SK-N-SH (cell line): Measurements from ENCODE around the gene RASEF. TPM values are rescaled to one million over a fixed set of nuclear protein-coding genes. Genes with fewer than 3 reads are reported as not detected.

Source experiments
- CTCF ChIA-PET: fragments of 300-600, 350-600 bp; formaldehyde crosslinking; extraction: SDS; loops from one replicate; lab custom pipeline; 2021; lab: Yijun Ruan, JAX
- POLR2A ChIA-PET: fragments of 350-600 bp; sonication (Branson Sonifier 250); formaldehyde crosslinking; extraction: SDS; loops from one replicate; lab custom pipeline; 2020; ENCODE audit warnings: antibody characterized with exemption, inconsistent platforms; lab: Yijun Ruan, JAX
- DNase-seq: peaks from one replicate; pipeline ENCODE4 v3.0.0; 2012
- H2AFZ ChIP-seq: fragments of 200-600 bp; sonication (generic); 2 replicates; pipeline ENCODE4 v1.8.1; 2016; ENCODE audit warnings: antibody characterized with exemption, mild to moderate bottlenecking, low read depth
- H3F3A ChIP-seq: fragments of 200-600 bp; sonication (generic); replicated peaks from 2 replicates; pipeline ENCODE3; 2016; ENCODE audit warnings: antibody characterized with exemption, mild to moderate bottlenecking; ENCODE audit not compliant: insufficient read depth
- H3K27ac ChIP-seq, 2 experiments: fragments of 200-500 bp in 1 of 2; fragments of 200-600 bp in 1 of 2; sonication (Bioruptor generic) in 1 of 2; sonication (generic), shearing (Covaris generic) in 1 of 2; 2 replicates each; pipeline versions ENCODE4 v1.5.1 to v1.6.1; 2014 to 2016; ENCODE audit warnings: low read depth in 2 of 2, inconsistent platforms in 1 of 2, low read length in 1 of 2, mild to moderate bottlenecking in 1 of 2, mixed read lengths in 1 of 2
- H3K27me3 ChIP-seq: fragments of 200-600 bp; sonication (generic), shearing (Covaris generic); 2 replicates; pipeline ENCODE4 v1.6.1; 2016; ENCODE audit warnings: mixed run types; ENCODE audit not compliant: insufficient read depth
- H3K36me3 ChIP-seq, 2 experiments: fragments of 200-500 bp in 1 of 2; fragments of 200-600 bp in 1 of 2; sonication (Bioruptor generic) in 1 of 2; sonication (generic) in 1 of 2; replicated peaks in 1 of 2; 2 replicates each; pipeline versions ENCODE3 to v1.5.1; 2014 to 2016; ENCODE audit warnings: low read length in 1 of 2, mild to moderate bottlenecking in 1 of 2; ENCODE audit not compliant: insufficient read depth in 2 of 2, control insufficient read depth in 1 of 2
- H3K4me1 ChIP-seq, 2 experiments: fragments of 200-500 bp in 1 of 2; fragments of 200-600 bp in 1 of 2; sonication (Bioruptor generic) in 1 of 2; sonication (generic), shearing (Covaris generic) in 1 of 2; 2 replicates each; pipeline versions ENCODE4 v1.5.1 to v1.6.1; 2014 to 2016; ENCODE audit warnings: low read depth in 1 of 2, low read length in 1 of 2, mixed run types in 1 of 2; ENCODE audit not compliant: insufficient read depth in 2 of 2, control insufficient read depth in 1 of 2
- H3K4me2 ChIP-seq: fragments of 200-600 bp; sonication (generic), shearing (Covaris generic); 2 replicates; pipeline ENCODE4 v1.6.1; 2017; ENCODE audit warnings: mixed run types
- H3K4me3 ChIP-seq, 2 experiments: fragments of 200-500 bp in 1 of 2; fragments of 200-600 bp in 1 of 2; sonication (Bioruptor generic) in 1 of 2; sonication (generic), shearing (Covaris generic) in 1 of 2; 2 replicates each; pipeline versions ENCODE4 v1.5.1 to v1.8.1; 2014 to 2016; ENCODE audit warnings: low read depth in 2 of 2, inconsistent platforms in 1 of 2, low read length in 1 of 2, mild to moderate bottlenecking in 1 of 2, mixed read lengths in 1 of 2, moderate library complexity in 1 of 2
- H3K79me2 ChIP-seq: fragments of 200-600 bp; sonication (generic); 2 replicates; pipeline ENCODE4 v1.8.1; 2017; ENCODE audit warnings: mild to moderate bottlenecking; ENCODE audit not compliant: insufficient read depth
- H3K9ac ChIP-seq: fragments of 200-600 bp; sonication (generic); 2 replicates; pipeline ENCODE4 v1.6.1; 2017; ENCODE audit warnings: mixed run types
- H3K9me2 ChIP-seq: fragments of 200-600 bp; sonication (generic); 2 replicates; pipeline ENCODE4 v1.6.1; 2017; ENCODE audit warnings: mixed run types
- H3K9me3 ChIP-seq: fragments of 200-600 bp; sonication (generic); 2 replicates; pipeline ENCODE4 v1.6.1; 2017; ENCODE audit warnings: mixed run types, mild to moderate bottlenecking, moderate library complexity
- H4K20me1 ChIP-seq: fragments of 200-600 bp; sonication (generic); 2 replicates; pipeline ENCODE4 v1.6.1; 2017; ENCODE audit warnings: mild to moderate bottlenecking, mixed run types; ENCODE audit not compliant: insufficient read depth
- CHD2 ChIP-seq: fragments of 150-350 bp; IDR thresholded peaks from 2 replicates; pipeline ENCODE4 v1.6.1; 2018; ENCODE audit warnings: low read length; ENCODE audit not compliant: partially characterized antibody
- ELF1 ChIP-seq: IDR thresholded peaks from 2 replicates; pipeline ENCODE4 v1.4.0; 2012
- FOXJ3 ChIP-seq: sonication (generic); formaldehyde crosslinking; IDR thresholded peaks from 2 replicates; pipeline ENCODE4 v1.5.1; 2020; ENCODE audit warnings: mild to moderate bottlenecking, missing genetic modification reagents
- GABPA ChIP-seq: IDR thresholded peaks from 2 replicates; pipeline ENCODE4 v1.4.0; 2012; ENCODE audit warnings: low read depth, mild to moderate bottlenecking
- IRF3 ChIP-seq: fragments of 150-350 bp; IDR thresholded peaks from 2 replicates; pipeline ENCODE4 v1.6.1; 2016; ENCODE audit warnings: mild to moderate bottlenecking, low read depth, low read length
- JUND ChIP-seq: IDR thresholded peaks from 2 replicates; pipeline ENCODE4 v1.4.0; 2012
- MEF2A ChIP-seq: IDR thresholded peaks from 2 replicates; pipeline ENCODE4 v1.4.0; 2012; ENCODE audit warnings: low read depth, borderline replicate concordance
- NFIC ChIP-seq: IDR thresholded peaks from 2 replicates; pipeline ENCODE4 v1.4.0; 2012; ENCODE audit warnings: borderline replicate concordance
- POLR2AphosphoS5 ChIP-seq: IDR thresholded peaks from 2 replicates; pipeline ENCODE4 v1.6.1; 2012; ENCODE audit warnings: low read depth, low read length
- RAD21 ChIP-seq: IDR thresholded peaks from 2 replicates; pipeline ENCODE4 v1.6.1; 2012; ENCODE audit warnings: mild to moderate bottlenecking, low read length
- RXRA ChIP-seq: IDR thresholded peaks from 2 replicates; pipeline ENCODE4 v1.4.0; 2012; ENCODE audit warnings: low read depth, mild to moderate bottlenecking, borderline replicate concordance
- SIN3A ChIP-seq: IDR thresholded peaks from 2 replicates; pipeline ENCODE4 v1.6.1; 2012; ENCODE audit warnings: low read depth, mild to moderate bottlenecking, low read length, moderate library complexity, borderline replicate concordance
- USF1 ChIP-seq: IDR thresholded peaks from 2 replicates; pipeline ENCODE4 v1.4.0; 2012; ENCODE audit warnings: low read depth, borderline replicate concordance
- YY1 ChIP-seq: IDR thresholded peaks from 2 replicates; pipeline ENCODE4 v1.4.0; 2012; ENCODE audit warnings: low read depth, mild to moderate bottlenecking
- ZBTB33 ChIP-seq: IDR thresholded peaks from 2 replicates; pipeline ENCODE4 v1.4.0; 2012; ENCODE audit warnings: low read depth, borderline replicate concordance
- WGBS: methylation state at CpG from one replicate; pipeline ENCODE4 v1.1.6; 2017; ENCODE audit warnings: low lambda C conversion rate; 5-methylcytosine and 5-hydroxymethylcytosine counted together
- polyA plus RNA-seq, 3 experiments: library from polyadenylated mRNA; depleted of rRNA; stranded (reverse); fragments of >200 nt; gene quantifications; 2 replicates each; pipeline ENCODE4 v1.2.3, GENCODE V29; 2012
- TF ChIP-seq, protein P1 (sequence below): IDR thresholded peaks from 2 replicates; pipeline ENCODE4 v1.6.1; 2012; ENCODE audit warnings: mild to moderate bottlenecking, low read depth, low read length, moderate library complexity
- TF ChIP-seq, protein P2 (sequence below): IDR thresholded peaks from 2 replicates; pipeline ENCODE4; 2012

RASEF gene
- polyA plus RNA-seq, 1 of the 3 experiments (the other 2 are of a cell fraction): not detected

DNA sequence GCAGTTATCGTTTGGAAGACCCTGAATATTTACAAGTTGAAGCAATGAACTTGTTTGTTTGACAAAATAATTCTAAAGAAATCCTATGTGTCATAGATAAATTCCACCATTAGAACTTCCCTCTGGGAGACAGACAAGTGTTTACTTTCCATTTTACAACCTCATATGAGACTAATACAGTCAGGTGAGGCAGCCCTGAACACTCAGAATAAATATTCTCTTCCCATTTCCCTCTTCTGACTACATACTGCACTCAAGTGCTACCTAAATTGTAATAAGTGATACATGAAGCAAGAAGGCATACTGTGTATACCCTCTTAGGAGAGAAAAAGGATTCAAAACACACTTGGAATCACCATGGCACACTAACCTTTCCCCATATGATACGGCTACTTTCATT, 6.8 kb downstream of the RASEF start:
- no peaks in the 10 kb centered on the region for H3K79me2 ChIP-seq
- H4K20me1 ChIP-seq: no peaks in the 10 kb centered on the region
- H3K36me3 ChIP-seq: no peaks in the 10 kb centered on the region
- no peaks in the 10 kb centered on the region for H3F3A ChIP-seq
- no peak overlapping the region for H3K9ac ChIP-seq
- H3K4me1 ChIP-seq: peaks cover 0 to 12% of the 10 kb centered on the region in 2 experiments; a peak in 2 of 4 replicates
- 34% methylated on average over 2 of the region's 2 CpGs for WGBS
- no peak overlapping the region for H3K4me2 ChIP-seq
- H3K9me2 ChIP-seq: no peaks in the 10 kb centered on the region
- no peaks in the 10 kb centered on the region for H3K9me3 ChIP-seq
- ChIA-PET CTCF (no interaction called here), POLR2A (no interaction called here)
- no peak for TF ChIP-seq GABPA
- TF ChIP-seq JUND: no peak
- no peak for TF ChIP-seq CHD2
- TF ChIP-seq RXRA: no peak
- TF ChIP-seq SIN3A: no peak
- no peak for TF ChIP-seq RAD21
- no peak for TF ChIP-seq POLR2AphosphoS5
- TF ChIP-seq YY1: no peak
- TF ChIP-seq ELF1: no peak
- TF ChIP-seq ZBTB33: no peak
- no peak for TF ChIP-seq IRF3
- TF ChIP-seq MEF2A: no peak
- 0 out of 2 replicates have a peak, but pooled peaks cover 1% of the 10 kb centered on the region for H3K27me3 ChIP-seq
- no peak overlapping the region for H3K4me3 ChIP-seq
- no peak overlapping the region; a peak in 1 of 4 replicates for H3K27ac ChIP-seq
- no peak overlapping the region for H2AFZ ChIP-seq
- DNase-seq: no peak

GRCh38 chr9:83047839-83048775, 14.8 kb downstream of the RASEF start:
- no peaks in the 10 kb centered on the region for H3K79me2 ChIP-seq
- H3K36me3 ChIP-seq: no peaks in the 10 kb centered on the region
- H3F3A ChIP-seq: no peaks in the 10 kb centered on the region
- H3K4me2 ChIP-seq: no peak overlapping the region
- no peaks in the 10 kb centered on the region for H3K9me2 ChIP-seq
- no peak overlapping the region for H2AFZ ChIP-seq
- no peak for DNase-seq
- no peaks in the 10 kb centered on the region; the same call in 1 of the 2 replicates for H3K27me3 ChIP-seq
- no peak overlapping the region for H3K27ac ChIP-seq
- 50% methylated on average over 10 of the region's 11 CpGs for WGBS
- TF ChIP-seq NFIC: no peak
- TF ChIP-seq, protein P1, sequence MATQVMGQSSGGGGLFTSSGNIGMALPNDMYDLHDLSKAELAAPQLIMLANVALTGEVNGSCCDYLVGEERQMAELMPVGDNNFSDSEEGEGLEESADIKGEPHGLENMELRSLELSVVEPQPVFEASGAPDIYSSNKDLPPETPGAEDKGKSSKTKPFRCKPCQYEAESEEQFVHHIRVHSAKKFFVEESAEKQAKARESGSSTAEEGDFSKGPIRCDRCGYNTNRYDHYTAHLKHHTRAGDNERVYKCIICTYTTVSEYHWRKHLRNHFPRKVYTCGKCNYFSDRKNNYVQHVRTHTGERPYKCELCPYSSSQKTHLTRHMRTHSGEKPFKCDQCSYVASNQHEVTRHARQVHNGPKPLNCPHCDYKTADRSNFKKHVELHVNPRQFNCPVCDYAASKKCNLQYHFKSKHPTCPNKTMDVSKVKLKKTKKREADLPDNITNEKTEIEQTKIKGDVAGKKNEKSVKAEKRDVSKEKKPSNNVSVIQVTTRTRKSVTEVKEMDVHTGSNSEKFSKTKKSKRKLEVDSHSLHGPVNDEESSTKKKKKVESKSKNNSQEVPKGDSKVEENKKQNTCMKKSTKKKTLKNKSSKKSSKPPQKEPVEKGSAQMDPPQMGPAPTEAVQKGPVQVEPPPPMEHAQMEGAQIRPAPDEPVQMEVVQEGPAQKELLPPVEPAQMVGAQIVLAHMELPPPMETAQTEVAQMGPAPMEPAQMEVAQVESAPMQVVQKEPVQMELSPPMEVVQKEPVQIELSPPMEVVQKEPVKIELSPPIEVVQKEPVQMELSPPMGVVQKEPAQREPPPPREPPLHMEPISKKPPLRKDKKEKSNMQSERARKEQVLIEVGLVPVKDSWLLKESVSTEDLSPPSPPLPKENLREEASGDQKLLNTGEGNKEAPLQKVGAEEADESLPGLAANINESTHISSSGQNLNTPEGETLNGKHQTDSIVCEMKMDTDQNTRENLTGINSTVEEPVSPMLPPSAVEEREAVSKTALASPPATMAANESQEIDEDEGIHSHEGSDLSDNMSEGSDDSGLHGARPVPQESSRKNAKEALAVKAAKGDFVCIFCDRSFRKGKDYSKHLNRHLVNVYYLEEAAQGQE: peak; percentile 23; the same call in 1 of the 2 replicates
- TF ChIP-seq USF1: no peak
- no peak for TF ChIP-seq FOXJ3 (CRISPR knock-in tag)
- TF ChIP-seq, protein P2, sequence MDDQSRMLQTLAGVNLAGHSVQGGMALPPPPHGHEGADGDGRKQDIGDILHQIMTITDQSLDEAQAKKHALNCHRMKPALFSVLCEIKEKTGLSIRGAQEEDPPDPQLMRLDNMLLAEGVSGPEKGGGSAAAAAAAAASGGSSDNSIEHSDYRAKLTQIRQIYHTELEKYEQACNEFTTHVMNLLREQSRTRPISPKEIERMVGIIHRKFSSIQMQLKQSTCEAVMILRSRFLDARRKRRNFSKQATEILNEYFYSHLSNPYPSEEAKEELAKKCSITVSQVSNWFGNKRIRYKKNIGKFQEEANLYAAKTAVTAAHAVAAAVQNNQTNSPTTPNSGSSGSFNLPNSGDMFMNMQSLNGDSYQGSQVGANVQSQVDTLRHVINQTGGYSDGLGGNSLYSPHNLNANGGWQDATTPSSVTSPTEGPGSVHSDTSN: no peak
- TF ChIP-seq RXRA: no peak
- TF ChIP-seq POLR2AphosphoS5: no peak
- peaks cover 0 to 16% of the 10 kb centered on the region in 2 experiments; a peak in 2 of 4 replicates for H3K4me1 ChIP-seq
- ChIA-PET CTCF (interaction anchor here (0.9 kb wide), 1 partner anchor 15 kb away, joined by 3 read pairs; the partner anchor contains the start of gene RASEF), POLR2A (no interaction called here)
- no peaks in the 10 kb centered on the region for H3K9me3 ChIP-seq
- H4K20me1 ChIP-seq: no peaks in the 10 kb centered on the region
- H3K9ac ChIP-seq: no peak overlapping the region
- no peak overlapping the region for H3K4me3 ChIP-seq
